ENCODE results near the gene CAMK2D.
"Not testable (repeated sequence)": the region's sequence is repeated elsewhere in the genome, so short reads cannot be mapped to it uniquely, and the experiment has no call there.

The CAMK2D gene

DNA sequence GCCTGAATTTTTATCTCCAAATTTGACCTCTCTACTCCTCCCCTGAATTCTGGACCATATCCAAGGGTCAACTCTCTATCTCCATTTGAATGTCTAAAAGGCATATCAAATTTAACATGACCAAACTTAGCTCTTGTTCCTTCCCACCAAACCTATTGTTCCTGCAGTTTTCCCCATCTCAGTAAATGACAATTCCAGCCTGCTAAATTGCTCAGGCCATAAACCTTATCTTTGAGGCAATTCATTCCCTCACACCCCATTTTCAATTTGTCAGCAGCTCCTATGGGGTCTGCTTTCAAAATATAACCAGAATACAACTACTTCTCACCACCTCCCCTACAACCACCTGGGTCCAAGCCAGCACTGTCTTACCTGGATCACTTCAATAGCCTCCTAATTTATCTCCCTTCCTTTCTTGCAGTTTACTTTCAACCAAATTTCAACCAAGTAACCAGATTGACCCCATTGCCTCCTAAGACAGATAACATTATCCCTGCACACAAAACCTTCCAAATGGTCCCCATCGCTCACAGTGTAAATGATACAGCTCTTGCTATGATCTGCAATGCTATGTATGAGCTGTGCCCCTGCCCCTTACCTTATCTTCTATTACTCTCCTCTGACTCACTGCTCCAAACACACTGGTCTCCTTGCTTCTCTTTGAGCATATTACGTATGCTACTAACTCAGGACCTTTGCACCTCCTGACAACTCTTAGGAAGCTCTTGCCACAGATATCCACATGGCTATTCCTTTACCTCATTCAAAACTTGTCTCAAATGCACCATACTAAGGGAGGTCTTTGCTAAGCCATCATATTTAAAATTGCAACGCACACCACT lies 66.0 kb downstream of the CAMK2D start:
- H3K9me3 Mint-ChIP-seq: peaks cover 2% of the 10 kb centered on the region
- H3K27ac Mint-ChIP-seq: no peak overlapping the region
- no peaks in the 10 kb centered on the region for H3K27me3 Mint-ChIP-seq
- no peak overlapping the region for H3K4me3 Mint-ChIP-seq
- H3K4me1 Mint-ChIP-seq: peaks cover 39% of the 10 kb centered on the region
- H3K36me3 Mint-ChIP-seq (ENCODE audit: low read depth): peaks cover 23% of the 10 kb centered on the region
- DNase-seq (no peak), ATAC-seq (peak; percentile 76)

DNA sequence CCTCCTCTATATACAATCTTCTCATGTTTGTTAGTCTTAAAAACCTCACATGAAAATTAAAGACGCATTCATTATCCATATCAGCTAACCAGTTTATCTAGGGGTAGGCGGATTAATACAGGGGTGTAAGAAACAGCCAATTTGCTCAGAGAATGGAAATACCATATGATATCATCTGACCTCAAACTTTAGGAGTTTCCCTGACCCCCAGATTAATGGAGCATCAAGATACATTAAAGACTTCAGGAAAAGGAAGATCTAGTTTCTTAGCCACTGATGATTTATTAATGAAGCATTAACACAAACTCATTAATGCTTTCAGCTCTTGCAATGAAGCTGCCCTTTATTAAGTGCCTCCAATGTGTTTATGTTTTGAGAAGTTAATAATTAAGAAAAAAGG lies 67.5 kb downstream of the CAMK2D start:
- Mint-ChIP-seq H3K9me3 (peaks cover 3% of the 10 kb centered on the region), H3K4me3 (no peak overlapping the region), H3K27ac (peak overlapping the region; percentile 46), H3K4me1 (peaks cover 35% of the 10 kb centered on the region), H3K36me3 (ENCODE audit: low read depth) (peaks cover 30% of the 10 kb centered on the region), H3K27me3 (no peaks in the 10 kb centered on the region)
- ATAC-seq (no peak), DNase-seq (no peak)

DNA sequence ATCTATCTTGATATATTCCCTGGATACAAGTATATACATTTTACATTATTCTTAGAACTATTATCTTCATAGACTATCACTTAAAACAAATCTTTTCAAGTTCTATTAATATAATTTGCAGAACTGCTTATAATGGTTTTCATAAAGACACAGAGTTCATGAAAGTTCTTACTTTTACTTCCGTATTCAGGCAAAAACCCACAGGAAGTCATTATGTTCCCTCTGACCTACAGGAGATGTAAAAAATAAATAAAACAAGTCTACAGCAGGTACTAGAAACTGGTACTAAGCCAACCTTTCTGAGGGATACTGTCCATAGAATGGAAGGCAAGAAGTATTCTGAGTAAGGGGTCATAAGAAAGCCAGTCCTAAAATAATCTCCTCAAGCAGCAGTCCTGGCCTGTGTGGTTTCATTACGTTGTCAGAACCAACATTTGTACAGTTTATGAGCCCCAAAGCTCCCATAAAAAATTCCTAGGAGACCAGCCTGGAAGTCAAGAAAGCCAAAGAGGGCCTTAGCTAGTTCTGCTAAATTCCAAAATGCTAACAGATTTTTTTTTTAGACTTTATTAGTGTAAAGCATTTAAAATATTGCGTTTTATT lies 68.6 kb downstream of the CAMK2D start:
- ATAC-seq: no peak
- peak overlapping the region; percentile 43 for H3K27ac Mint-ChIP-seq
- peaks cover 37% of the 10 kb centered on the region for H3K36me3 Mint-ChIP-seq (ENCODE audit: low read depth)
- peaks cover 3% of the 10 kb centered on the region for H3K9me3 Mint-ChIP-seq
- peak overlapping the region; percentile 21 for H3K4me3 Mint-ChIP-seq
- no peak for DNase-seq
- no peaks in the 10 kb centered on the region for H3K27me3 Mint-ChIP-seq
- peaks cover 39% of the 10 kb centered on the region for H3K4me1 Mint-ChIP-seq

DNA sequence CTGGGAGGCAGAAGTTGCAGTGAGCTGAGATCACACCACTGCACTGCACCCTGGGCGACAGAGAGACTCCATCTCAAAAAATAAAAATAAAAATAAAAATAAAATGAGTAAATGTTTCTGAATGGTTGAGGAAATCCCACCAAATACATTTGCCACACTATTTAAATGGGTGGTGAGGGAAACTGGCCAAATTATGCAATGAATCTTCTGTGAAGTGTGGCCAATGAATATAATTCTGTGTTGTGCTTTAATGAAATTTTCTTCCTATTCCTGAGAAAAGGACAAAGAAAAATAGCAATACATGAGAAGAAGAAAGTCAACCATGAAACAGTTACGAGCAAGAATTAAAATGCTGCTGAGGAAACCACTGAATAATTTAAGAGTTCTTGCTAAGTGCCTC lies 69.9 kb downstream of the CAMK2D start:
- H3K9me3 Mint-ChIP-seq: peaks cover 3% of the 10 kb centered on the region
- H3K4me1 Mint-ChIP-seq: peaks cover 51% of the 10 kb centered on the region
- DNase-seq (no peak), ATAC-seq (no peak)
- no peak overlapping the region for H3K27ac Mint-ChIP-seq
- H3K27me3 Mint-ChIP-seq: no peaks in the 10 kb centered on the region
- no peak overlapping the region for H3K4me3 Mint-ChIP-seq
- peaks cover 39% of the 10 kb centered on the region for H3K36me3 Mint-ChIP-seq (ENCODE audit: low read depth)

DNA sequence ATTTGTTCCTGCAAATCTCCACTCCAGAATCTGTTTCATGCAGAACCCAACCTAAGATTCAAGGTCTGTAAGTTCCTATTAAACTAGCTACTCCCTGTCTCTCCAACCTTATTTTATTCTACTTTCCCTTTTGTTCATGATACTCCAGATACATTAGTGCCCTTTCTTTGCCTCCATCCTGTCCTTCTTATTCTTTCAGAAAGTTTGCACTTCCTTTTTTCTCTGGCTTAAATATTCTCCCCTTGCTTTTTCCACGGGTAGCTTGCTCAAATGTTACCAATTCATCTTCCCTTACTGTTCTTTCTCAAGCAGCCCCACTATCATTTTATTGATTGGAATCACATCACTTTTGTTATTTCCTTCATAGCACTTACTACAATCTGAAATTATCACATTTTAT lies 72.1 kb downstream of the CAMK2D start:
- Mint-ChIP-seq H3K27me3 (no peaks in the 10 kb centered on the region), H3K4me1 (peaks cover 69% of the 10 kb centered on the region), H3K9me3 (peaks cover 3% of the 10 kb centered on the region), H3K36me3 (ENCODE audit: low read depth) (peaks cover 56% of the 10 kb centered on the region), H3K4me3 (no peak overlapping the region), H3K27ac (no peak overlapping the region)
- no peak for ATAC-seq
- no peak for DNase-seq

DNA sequence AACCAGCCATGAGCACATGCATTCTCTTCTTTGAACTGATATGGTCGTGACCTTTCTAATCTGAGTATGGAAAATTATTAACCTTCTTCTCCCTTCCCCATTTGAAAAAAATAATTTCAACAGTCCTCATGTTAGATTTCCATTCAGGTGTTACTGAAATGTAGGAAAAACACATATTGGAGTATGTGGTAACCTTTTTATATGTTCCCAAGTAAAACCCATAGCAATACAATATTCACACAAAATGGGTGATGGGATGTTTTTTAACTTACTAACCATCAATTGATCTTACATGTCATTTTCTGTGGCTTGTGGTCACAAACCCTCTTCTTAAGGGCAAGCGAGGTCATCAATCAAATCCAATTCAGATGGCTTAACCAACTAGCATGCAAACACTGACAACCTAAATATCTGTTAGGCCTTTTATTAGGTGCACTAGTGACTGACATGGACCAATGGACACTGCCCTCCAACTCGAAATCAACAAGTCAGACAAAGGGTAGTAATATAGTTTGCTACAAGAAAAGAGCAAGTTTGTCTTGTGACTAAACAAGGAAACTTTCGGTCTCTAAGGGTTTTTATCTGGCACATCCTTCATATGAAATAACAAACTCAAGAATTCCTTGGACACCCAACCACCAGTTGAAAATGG lies 74.3 kb downstream of the CAMK2D start:
- Mint-ChIP-seq H3K27ac (peak overlapping the region; percentile 84), H3K36me3 (ENCODE audit: low read depth) (peaks cover 73% of the 10 kb centered on the region), H3K4me3 (peak overlapping the region; percentile 49), H3K4me1 (peaks cover 81% of the 10 kb centered on the region), H3K9me3 (peaks cover 3% of the 10 kb centered on the region), H3K27me3 (no peaks in the 10 kb centered on the region)
- ATAC-seq: peak; percentile 14
- no peak for DNase-seq

DNA sequence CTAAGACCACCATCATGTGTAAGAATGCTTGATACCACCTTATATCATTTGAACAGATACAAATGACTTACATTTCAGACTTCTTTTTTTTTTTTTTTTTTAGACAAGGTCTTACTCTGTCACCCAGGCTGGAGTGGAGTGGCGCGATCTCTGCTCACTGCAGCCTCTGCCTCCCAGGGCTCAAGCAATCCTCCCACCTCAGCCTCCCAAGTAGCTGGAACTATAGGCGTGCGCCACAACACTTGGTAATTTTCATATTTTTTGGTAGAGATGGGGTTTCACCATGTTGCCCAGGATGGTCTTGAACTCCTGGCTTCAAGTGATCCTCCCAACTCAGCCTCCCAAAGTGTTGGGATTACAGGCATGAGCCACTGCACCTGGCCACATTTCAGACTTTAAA lies 76.4 kb downstream of the CAMK2D start:
- H3K27me3 Mint-ChIP-seq, DNase-seq, ATAC-seq, H3K4me3 Mint-ChIP-seq: not testable (repeated sequence)
- H3K27ac Mint-ChIP-seq: peak overlapping the region; percentile 89
- peaks cover 15% of the 10 kb centered on the region for H3K9me3 Mint-ChIP-seq
- H3K4me1 Mint-ChIP-seq: peaks cover 87% of the 10 kb centered on the region
- peaks cover 79% of the 10 kb centered on the region for H3K36me3 Mint-ChIP-seq (ENCODE audit: low read depth)

DNA sequence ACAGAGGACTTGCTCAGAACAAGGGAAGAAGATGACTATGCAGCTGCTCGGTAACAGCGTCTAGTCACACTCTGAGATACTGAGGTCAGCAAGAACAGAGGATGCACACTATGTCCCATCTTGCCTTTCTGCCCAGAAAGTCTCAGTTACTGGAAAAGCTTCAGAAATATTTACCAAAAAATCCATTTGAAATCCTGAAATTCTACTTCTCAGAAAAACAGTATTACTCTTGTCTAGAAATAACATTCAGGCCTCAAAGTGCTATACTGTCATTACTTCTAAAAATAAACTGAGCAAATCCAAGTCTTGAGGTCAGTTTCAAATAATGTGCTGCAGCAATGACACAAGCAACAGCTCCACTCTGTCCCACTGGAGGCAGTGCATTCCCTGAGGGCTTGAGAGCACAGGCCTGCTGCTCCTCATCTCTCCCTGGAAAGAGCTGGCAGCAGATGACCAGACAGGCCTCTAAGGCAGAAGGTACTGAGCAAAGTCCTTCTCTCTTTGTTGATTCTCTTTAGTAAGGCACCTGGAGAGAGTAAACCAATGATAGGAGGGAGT lies 76.9 kb downstream of the CAMK2D start:
- peaks cover 77% of the 10 kb centered on the region for H3K36me3 Mint-ChIP-seq (ENCODE audit: low read depth)
- no peaks in the 10 kb centered on the region for H3K27me3 Mint-ChIP-seq
- peak overlapping the region; percentile 89 for H3K27ac Mint-ChIP-seq
- H3K9me3 Mint-ChIP-seq: peaks cover 17% of the 10 kb centered on the region
- peaks cover 82% of the 10 kb centered on the region for H3K4me1 Mint-ChIP-seq
- DNase-seq (no peak), ATAC-seq (peak; percentile 72)
- no peak overlapping the region for H3K4me3 Mint-ChIP-seq

DNA sequence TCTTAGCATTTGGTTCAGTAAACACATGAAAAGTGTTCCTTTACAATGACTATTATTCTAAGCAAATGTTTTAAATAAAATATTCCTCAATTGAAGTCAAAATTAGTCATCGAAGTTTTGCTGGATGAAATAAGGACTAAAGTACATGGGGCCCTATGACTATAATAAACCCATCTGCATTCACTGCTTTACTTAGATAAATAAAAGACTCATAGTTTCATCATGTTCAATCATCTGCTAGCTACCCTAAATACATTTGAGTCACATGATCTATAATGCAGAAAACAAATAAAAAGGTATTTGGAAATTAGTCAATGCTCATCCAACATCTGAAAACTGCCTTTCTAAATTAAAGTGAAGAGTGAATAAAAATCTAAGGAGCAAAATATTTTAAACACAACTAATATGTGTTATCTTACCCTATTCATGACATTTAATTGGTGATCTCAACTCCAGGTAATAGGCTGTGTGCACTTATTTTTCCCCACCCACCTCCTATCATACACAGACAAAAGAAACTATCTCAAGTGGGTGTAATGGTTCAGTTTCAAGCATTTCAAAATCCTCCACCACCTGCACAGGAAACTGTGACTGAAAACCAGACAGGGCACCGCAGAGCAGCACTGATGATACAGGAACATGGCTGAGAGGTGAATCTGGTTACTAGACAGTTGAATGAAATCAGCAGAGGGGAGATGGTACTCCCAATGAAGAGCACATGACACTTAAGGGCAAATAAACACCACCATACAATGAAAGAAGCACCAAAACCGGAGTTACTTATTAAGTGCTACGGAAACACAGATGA lies 78.6 kb downstream of the CAMK2D start:
- Mint-ChIP-seq H3K27me3 (no peaks in the 10 kb centered on the region), H3K4me1 (peaks cover 82% of the 10 kb centered on the region), H3K27ac (peak overlapping the region; percentile 89), H3K4me3 (peak overlapping the region; percentile 52), H3K9me3 (peaks cover 17% of the 10 kb centered on the region), H3K36me3 (ENCODE audit: low read depth) (peaks cover 80% of the 10 kb centered on the region)
- peak; percentile 91 for ATAC-seq
- DNase-seq: peak; percentile 68

DNA sequence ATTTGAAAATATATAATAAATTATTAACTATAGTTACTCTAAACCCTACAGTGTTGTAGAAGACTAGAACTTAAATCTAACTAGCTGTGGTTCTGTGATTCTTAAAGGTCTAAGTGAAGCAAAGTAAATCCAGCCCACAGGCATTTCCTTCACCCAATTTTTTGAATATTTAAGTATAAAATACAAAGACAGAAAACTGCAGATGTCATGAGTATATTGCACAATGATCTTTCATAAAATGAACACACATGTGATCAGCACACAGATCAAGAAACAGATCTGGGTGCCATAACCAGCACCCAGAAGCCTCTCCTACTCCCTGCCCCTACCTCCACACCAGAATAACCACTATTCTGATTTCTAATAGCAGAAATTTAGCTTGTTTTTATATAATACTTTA lies 82.9 kb downstream of the CAMK2D start:
- no peak overlapping the region for H3K27ac Mint-ChIP-seq
- H3K4me1 Mint-ChIP-seq: peaks cover 82% of the 10 kb centered on the region

DNA sequence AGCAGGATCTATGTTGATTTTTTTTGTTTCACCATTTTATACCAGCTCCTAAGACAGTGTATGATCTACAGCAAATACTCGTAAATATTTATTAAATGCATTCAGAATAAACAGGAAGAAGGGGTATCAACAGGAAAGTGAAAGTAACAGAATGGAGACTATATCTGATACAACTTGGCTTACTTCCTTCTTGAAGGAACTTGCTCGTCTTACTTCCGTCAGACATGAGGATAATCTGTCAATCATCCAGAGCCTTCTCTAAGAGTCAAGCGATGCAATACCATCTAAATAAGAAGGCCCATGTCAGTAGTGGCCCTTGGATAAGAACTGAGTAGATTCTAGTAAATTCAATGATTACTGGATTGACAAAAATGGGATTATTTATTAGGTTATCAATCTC lies 84.2 kb downstream of the CAMK2D start:
- Mint-ChIP-seq H3K27me3 (no peaks in the 10 kb centered on the region), H3K4me3 (no peak overlapping the region), H3K27ac (peak overlapping the region; percentile 9), H3K36me3 (ENCODE audit: low read depth) (peaks cover 63% of the 10 kb centered on the region), H3K9me3 (peaks cover 17% of the 10 kb centered on the region), H3K4me1 (peaks cover 80% of the 10 kb centered on the region)
- DNase-seq (no peak), ATAC-seq (no peak)

More for the DNA sequence above, 82.9 kb downstream of the CAMK2D start:
- H3K9me3 Mint-ChIP-seq: peaks cover 17% of the 10 kb centered on the region
- H3K27me3 Mint-ChIP-seq: no peaks in the 10 kb centered on the region
- peaks cover 71% of the 10 kb centered on the region for H3K36me3 Mint-ChIP-seq (ENCODE audit: low read depth)
- DNase-seq (no peak), ATAC-seq (no peak)
- no peak overlapping the region for H3K4me3 Mint-ChIP-seq

DNA sequence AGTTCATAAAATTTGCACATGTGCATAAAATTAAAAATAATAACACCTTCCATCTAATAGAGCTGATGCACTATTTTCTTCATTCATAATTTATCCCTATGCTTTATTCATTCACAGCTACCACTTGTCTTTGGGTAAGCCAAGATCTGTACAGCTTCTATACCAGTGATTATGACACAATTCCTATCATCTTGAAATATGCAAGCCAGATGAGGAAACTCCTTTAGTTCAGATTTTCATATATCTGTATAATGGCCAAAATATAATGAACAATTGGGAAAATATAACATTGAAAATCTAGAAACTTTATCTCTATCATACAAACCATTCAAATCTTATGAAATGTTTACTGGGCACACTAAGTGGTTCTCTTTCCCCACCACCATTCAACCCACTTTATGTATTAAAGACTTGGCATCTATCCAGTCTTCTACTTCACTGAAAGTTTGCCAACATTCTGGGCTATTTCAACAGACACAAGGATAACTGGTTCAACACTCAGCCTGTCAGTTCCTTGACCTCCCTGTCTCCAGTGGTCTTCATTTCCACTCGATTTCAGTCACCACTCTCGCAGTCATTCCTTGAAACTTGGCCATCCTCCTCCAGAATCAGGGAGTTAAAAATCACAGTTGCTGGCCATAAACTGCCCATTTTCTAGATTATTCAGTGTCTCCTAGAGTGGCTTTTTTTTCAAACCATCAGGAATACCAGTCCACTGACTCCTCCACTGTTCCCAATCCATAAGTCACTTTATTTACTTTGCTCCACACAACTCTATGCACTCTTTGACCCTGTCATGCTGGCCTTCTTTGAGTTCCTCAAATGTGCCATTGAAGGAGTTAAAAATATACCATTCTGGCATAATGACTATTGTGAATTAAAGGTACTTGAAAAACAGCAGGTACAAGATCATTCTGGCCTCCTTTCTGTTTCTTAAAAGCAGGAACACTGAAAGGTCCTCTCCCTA lies 85.5 kb downstream of the CAMK2D start:
- Mint-ChIP-seq H3K4me1 (peaks cover 72% of the 10 kb centered on the region), H3K27me3 (no peaks in the 10 kb centered on the region), H3K9me3 (peaks cover 8% of the 10 kb centered on the region), H3K4me3 (no peak overlapping the region), H3K36me3 (ENCODE audit: low read depth) (peaks cover 56% of the 10 kb centered on the region), H3K27ac (no peak overlapping the region)
- no peak for DNase-seq
- ATAC-seq: no peak

DNA sequence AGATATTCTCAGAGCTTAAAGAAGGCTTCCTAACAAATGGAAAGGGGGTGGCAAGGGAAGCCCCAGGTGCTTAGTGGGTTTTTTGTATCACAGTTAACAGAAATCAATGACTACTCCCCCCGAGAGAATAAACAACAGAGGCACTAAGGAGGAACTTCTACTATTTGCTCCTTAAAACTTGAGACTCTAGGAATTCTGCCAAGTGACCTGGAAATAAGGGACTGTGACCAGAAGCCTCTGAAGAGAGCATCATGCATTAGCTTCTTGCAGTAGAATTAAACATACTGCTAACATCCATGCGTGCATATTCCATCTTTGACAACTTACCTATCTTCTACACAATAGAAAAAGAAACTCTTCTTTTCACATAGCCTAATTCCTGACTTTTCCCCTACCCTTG lies 86.8 kb downstream of the CAMK2D start:
- Mint-ChIP-seq H3K27ac (peak overlapping the region; percentile 14), H3K9me3 (no peaks in the 10 kb centered on the region), H3K36me3 (ENCODE audit: low read depth) (peaks cover 47% of the 10 kb centered on the region), H3K4me1 (peaks cover 65% of the 10 kb centered on the region), H3K4me3 (no peak overlapping the region), H3K27me3 (no peaks in the 10 kb centered on the region)
- ATAC-seq (no peak), DNase-seq (no peak)
